ENCODE results near the gene GPR146. TPM values are rescaled to one million over a fixed set of nuclear protein-coding genes. Genes with fewer than 3 reads are reported as not detected.
A peak's percentile ranks its signal among the peaks of the same experiment; 100 is the strongest.

Gene GPR146
- total and polyA plus RNA-seq, 2 of the 8 experiments (the other 6 are each of a cell fraction or from before 2014, with no cell fraction given): 1.8 to 2.7 TPM

DNA sequence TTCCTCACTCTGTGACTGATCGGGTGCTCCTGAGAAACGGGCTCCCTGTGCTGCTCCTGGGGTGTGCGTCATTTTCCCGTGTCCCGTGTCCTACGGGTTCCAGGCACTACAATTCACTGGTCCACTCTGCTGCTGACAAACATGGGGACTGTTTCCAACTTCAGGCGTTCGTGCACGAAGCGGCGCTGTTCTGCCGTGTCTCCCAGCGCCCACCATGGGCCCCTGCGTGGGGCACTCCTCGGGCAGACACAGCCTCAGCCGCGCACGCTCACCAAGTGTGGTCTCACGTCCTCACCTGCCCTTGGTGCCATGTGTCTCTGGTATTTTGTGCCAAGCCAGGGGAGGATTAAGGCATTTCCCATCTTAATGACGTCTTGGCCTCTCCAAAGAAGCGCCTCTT is 19.0 kb downstream of the GPR146 start:
- H3K9me3 ChIP-seq (ENCODE audit: insufficient read depth in 2 of 2, low read depth in 1 of 2, low read length in 1 of 2): no peaks in the 10 kb centered on the region
- no peak overlapping the region for H2BK120ac ChIP-seq (replicated peaks; ENCODE audit: low read depth, low read length)
- no peak overlapping the region for H2BK12ac ChIP-seq (ENCODE audit: low read depth, low read length)
- H3K36me3 ChIP-seq (ENCODE audit: control insufficient read depth in 2 of 4, insufficient read depth in 4 of 4, low read length in 3 of 4): no peaks in the 10 kb centered on the region
- no peak overlapping the region for H4K8ac ChIP-seq (ENCODE audit: extremely low read depth, insufficient read depth, low read length)
- H2AFZ ChIP-seq (ENCODE audit: low read length): no peak overlapping the region
- no peak overlapping the region for H2BK20ac ChIP-seq (ENCODE audit: low read length)
- no peak overlapping the region for H3K56ac ChIP-seq (replicated peaks; ENCODE audit: insufficient read length, low read depth, low read length)
- TF ChIP-seq, protein P1, sequence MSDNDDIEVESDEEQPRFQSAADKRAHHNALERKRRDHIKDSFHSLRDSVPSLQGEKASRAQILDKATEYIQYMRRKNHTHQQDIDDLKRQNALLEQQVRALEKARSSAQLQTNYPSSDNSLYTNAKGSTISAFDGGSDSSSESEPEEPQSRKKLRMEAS (IDR thresholded peaks at IDR 0.05): no peak
- TF ChIP-seq ZNF274 (IDR thresholded peaks at IDR 0.05; ENCODE audit: borderline replicate concordance, extremely low read depth, low read length) (no peak), TCF12 (IDR thresholded peaks at IDR 0.05; ENCODE audit: low read depth, low read length) (no peak), SRF (IDR thresholded peaks at IDR 0.05; ENCODE audit: low read depth, low read length) (no peak), SP1 (IDR thresholded peaks at IDR 0.05; ENCODE audit: low read depth, low read length) (no peak), KDM5A (IDR thresholded peaks at IDR 0.05; ENCODE audit: low read length) (no peak), BRCA1 (IDR thresholded peaks at IDR 0.05; ENCODE audit: low read depth, low read length) (no peak), POLR2AphosphoS5 (IDR thresholded peaks at IDR 0.05; ENCODE audit: low read depth, low read length) (no peak), MAFK (IDR thresholded peaks at IDR 0.05; ENCODE audit: low read depth, low read length) (no peak)
- TF ChIP-seq, protein P2, sequence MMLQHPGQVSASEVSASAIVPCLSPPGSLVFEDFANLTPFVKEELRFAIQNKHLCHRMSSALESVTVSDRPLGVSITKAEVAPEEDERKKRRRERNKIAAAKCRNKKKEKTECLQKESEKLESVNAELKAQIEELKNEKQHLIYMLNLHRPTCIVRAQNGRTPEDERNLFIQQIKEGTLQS (IDR thresholded peaks at IDR 0.05; ENCODE audit: insufficient read depth, low read depth, low read length): no peak
- peak overlapping the region; percentile 35; the same call in 1 of the 2 replicates for H2BK5ac ChIP-seq (ENCODE audit: low read depth, low read length)
- no peaks in the 10 kb centered on the region for H3K27me3 ChIP-seq (replicated peaks in 1 of 4; ENCODE audit: control insufficient read depth in 3 of 4, extremely low read depth in 1 of 4, insufficient read depth in 3 of 4, low read length in 3 of 4)
- H3K4ac ChIP-seq (replicated peaks; ENCODE audit: insufficient read length, low read depth, low read length): no peak overlapping the region
- no peak overlapping the region for H4K91ac ChIP-seq (replicated peaks; ENCODE audit: insufficient read length, low read length)
- FAIRE-seq (no peak), DNase-seq (ENCODE audit: low read depth in 1 of 2, low spot score in 2 of 2) (no peak)
- H2AK5ac ChIP-seq (ENCODE audit: low read depth, low read length): no peak overlapping the region
- no peak overlapping the region for H4K5ac ChIP-seq (ENCODE audit: insufficient read length, low read depth, low read length)
- POLR2A ChIA-PET (ENCODE audit: partially characterized antibody): interaction anchor here (0.6 kb wide), 1 partner anchor 69 kb away, joined by 3 read pairs; no protein-coding TSS in a partner anchor
- H3K4me1 ChIP-seq (replicated peaks in 1 of 4; ENCODE audit: control insufficient read depth in 3 of 4, insufficient read depth in 4 of 4, low read length in 3 of 4): peaks cover 0 to 20% (median 13%) of the 10 kb centered on the region in 4 experiments; a peak in 6 of 7 replicates
- H3K79me1 ChIP-seq (ENCODE audit: low read depth, low read length): peaks cover 2% of the 10 kb centered on the region; the same call in 1 of the 2 replicates
- no peak overlapping the region for H2BK15ac ChIP-seq (ENCODE audit: low read length)
- H3K23ac ChIP-seq (ENCODE audit: insufficient read length): no peak overlapping the region
- no peaks in the 10 kb centered on the region; a peak in 1 of 4 replicates for H3K79me2 ChIP-seq (ENCODE audit: control insufficient read depth in 1 of 2, insufficient read depth in 2 of 2, low read length in 2 of 2)
- peaks cover 14 to 17% of the 10 kb centered on the region in 2 experiments for H4K20me1 ChIP-seq (replicated peaks in 1 of 2; ENCODE audit: control insufficient read depth in 1 of 2, insufficient read depth in 2 of 2, low read length in 2 of 2)
- no peak overlapping the region for H3K14ac ChIP-seq (ENCODE audit: insufficient read length)
- no peak overlapping the region for H3K18ac ChIP-seq (ENCODE audit: extremely low read depth, low read length)
- H3K4me2 ChIP-seq (ENCODE audit: insufficient read depth in 1 of 2, low read depth in 2 of 2, low read length in 2 of 2): no peak overlapping the region
- CTCF ChIA-PET (ENCODE audit: partially characterized antibody): interaction anchor here (1.2 to 6.4 kb wide), 3 partner anchors 18 to 67 kb away, joined by 3 to 143 read pairs (median 43); no protein-coding TSS in a partner anchor
- WGBS, 2 experiments (ENCODE audit: extremely low coverage in 1 of 2, insufficient coverage in 1 of 2, insufficient read length in 1 of 2, insufficient replicate concordance in 2 of 2, low coverage in 1 of 2, low lambda C conversion rate in 2 of 2, missing lambda C conversion rate in 1 of 2): 93% methylated on average over 21 of the region's 21 CpGs; no CpG with 5 or more reads in 1 of the 2 experiments
- H3K4me3 ChIP-seq (ENCODE audit: extremely low read depth in 1 of 4, insufficient read depth in 2 of 4, low read depth in 3 of 4, low read length in 4 of 4): no peak overlapping the region
- no peaks in the 10 kb centered on the region; the same call in 1 of the 2 replicates for H3K23me2 ChIP-seq (ENCODE audit: low read depth, low read length)
- no peak overlapping the region for H3K27ac ChIP-seq (ENCODE audit: low read depth, low read length)
- no peak overlapping the region for H3K9ac ChIP-seq (replicated peaks in 1 of 4; ENCODE audit: extremely low read depth in 1 of 4, low read depth in 3 of 4, low read length in 3 of 4)

Measured in H1 (cell line).